Fibroblast of pulmonary artery (primary cell): ENCODE data around the gene KCNH3.
"Not testable (repeated sequence)": the region's sequence is repeated elsewhere in the genome, so short reads cannot be mapped to it uniquely, and the experiment has no call there.

ENCODE experiments used
- DNase-seq: peaks from one replicate; pipeline ENCODE4 v3.0.0-alpha.2; 2010; ENCODE audit warnings: low read depth
- H3K4me3 ChIP-seq: replicated peaks from 2 replicates; pipeline ENCODE4 v1.5.1; 2011; ENCODE audit warnings: low read depth, mild to moderate bottlenecking, control low read depth, low read length, moderate library complexity
- CTCF ChIP-seq: IDR thresholded peaks from 2 replicates; pipeline ENCODE4 v1.5.1; 2011; ENCODE audit warnings: mild to moderate bottlenecking, control low read depth, low read length, inconsistent platforms; ENCODE audit errors: missing control alignments

Gene KCNH3

GRCh38 chr12:49604856-49605255 is 66.0 kb downstream of the KCNH3 start:
- no peak for DNase-seq
- no peak for TF ChIP-seq CTCF
- no peak overlapping the region for H3K4me3 ChIP-seq

- not testable (repeated sequence) for DNase-seq, H3K4me3 ChIP-seq
Observed at GRCh38 chr12:49605539-49605938, 66.7 kb downstream of the KCNH3 start, which contains the start of gene FAM186B. Gene FAM186B (minus strand): TSS chr12:49605639. CDS start chr12:49605477, 162 bp downstream.
